ENCODE measurements around the gene SLC6A12. TPM values are rescaled to one million over a fixed set of nuclear protein-coding genes. Genes with fewer than 3 reads are reported as not detected.

The SLC6A12 gene
- total RNA-seq, 4 donors from 2014 or later = 1.7 to 7.9 TPM; not detected in 2

DNA sequence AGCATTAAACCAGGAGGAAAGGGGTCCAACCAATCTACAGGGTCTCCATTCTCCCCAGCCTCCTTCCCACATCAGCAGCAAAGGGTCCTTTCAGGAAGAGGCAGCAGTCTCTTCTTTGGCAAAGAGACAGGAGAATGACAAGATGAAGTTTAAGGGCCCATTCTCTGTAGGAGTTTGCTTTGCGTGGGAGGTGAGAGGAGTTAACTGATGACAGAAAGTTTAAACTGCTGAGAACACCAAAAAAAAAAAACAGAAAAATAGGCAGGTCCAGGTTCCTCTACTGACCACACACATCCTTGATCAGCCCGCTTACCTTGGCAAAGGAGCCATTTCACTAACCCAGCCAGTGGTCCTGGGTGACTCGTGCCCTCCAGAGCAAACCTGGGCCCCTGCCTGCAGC, 43.0 kb upstream of the SLC6A12 start:
- H3K4me1 ChIP-seq = no peaks in the 10 kb centered on the region
- DNase-seq = no peak
- H3K9me3 ChIP-seq = no peaks in the 10 kb centered on the region
- H3K27me3 ChIP-seq = no peaks in the 10 kb centered on the region
- no peaks in the 10 kb centered on the region for H3K36me3 ChIP-seq
- no peak for TF ChIP-seq POLR2A (IDR thresholded peaks at IDR 0.05)
- TF ChIP-seq, protein P1, sequence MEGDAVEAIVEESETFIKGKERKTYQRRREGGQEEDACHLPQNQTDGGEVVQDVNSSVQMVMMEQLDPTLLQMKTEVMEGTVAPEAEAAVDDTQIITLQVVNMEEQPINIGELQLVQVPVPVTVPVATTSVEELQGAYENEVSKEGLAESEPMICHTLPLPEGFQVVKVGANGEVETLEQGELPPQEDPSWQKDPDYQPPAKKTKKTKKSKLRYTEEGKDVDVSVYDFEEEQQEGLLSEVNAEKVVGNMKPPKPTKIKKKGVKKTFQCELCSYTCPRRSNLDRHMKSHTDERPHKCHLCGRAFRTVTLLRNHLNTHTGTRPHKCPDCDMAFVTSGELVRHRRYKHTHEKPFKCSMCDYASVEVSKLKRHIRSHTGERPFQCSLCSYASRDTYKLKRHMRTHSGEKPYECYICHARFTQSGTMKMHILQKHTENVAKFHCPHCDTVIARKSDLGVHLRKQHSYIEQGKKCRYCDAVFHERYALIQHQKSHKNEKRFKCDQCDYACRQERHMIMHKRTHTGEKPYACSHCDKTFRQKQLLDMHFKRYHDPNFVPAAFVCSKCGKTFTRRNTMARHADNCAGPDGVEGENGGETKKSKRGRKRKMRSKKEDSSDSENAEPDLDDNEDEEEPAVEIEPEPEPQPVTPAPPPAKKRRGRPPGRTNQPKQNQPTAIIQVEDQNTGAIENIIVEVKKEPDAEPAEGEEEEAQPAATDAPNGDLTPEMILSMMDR (IDR thresholded peaks at IDR 0.05) = no peak
- no peak overlapping the region for H3K27ac ChIP-seq
- no peak overlapping the region for H3K4me3 ChIP-seq

DNA sequence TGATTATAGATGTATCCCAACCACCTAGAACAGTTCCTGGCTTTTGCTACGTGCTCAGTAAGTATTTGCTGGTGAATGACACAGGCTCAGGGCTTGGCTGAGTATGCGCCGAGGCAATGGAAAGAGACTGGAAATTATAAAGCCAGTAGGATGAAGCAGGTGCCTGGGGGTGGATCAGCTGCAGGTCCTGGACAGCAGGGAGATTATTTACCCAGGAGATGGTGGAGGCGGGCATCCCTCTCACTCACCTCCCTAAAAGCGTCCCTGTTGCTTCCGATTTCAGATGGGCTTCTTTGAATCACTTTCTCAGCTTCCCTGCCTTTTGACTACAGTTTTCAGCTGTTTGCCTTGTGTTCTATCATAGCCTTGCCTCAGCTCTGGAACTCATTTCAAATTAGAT, 42.3 kb upstream of the SLC6A12 start:
- H3K4me1 ChIP-seq = no peaks in the 10 kb centered on the region
- H3K4me3 ChIP-seq = no peak overlapping the region
- no peak overlapping the region for H3K27ac ChIP-seq
- no peaks in the 10 kb centered on the region for H3K27me3 ChIP-seq
- H3K36me3 ChIP-seq = no peaks in the 10 kb centered on the region
- no peaks in the 10 kb centered on the region for H3K9me3 ChIP-seq
- no peak for DNase-seq
- TF ChIP-seq, protein P1 (IDR thresholded peaks at IDR 0.05) = no peak
- no peak for TF ChIP-seq POLR2A (IDR thresholded peaks at IDR 0.05)

DNA sequence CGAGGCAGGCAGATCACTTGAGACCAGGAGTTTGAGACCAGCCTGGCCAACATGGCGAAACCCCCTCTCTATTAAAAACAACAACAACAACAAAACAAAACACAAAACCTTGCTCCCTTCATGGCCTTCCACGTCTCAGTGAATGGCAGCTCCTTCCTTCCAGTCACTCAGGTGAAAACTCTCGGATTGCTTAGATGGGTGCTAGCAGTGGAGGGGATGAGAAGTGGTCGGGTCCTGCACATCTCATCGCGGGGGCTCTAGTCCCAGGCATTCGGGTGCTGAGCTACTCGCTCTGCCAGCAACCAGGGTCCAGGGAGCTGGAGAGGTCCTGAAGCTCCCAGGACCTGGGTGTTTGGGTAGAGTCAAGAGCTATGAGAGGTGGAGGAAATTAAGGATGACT, 41.0 kb upstream of the SLC6A12 start:
- TF ChIP-seq POLR2A (IDR thresholded peaks at IDR 0.05) = no peak
- TF ChIP-seq, protein P1 (IDR thresholded peaks at IDR 0.05) = no peak
- H3K4me1 ChIP-seq = no peaks in the 10 kb centered on the region
- H3K27me3 ChIP-seq = no peaks in the 10 kb centered on the region
- H3K27ac ChIP-seq = no peak overlapping the region
- no peak for DNase-seq
- no peaks in the 10 kb centered on the region for H3K9me3 ChIP-seq
- H3K36me3 ChIP-seq = no peaks in the 10 kb centered on the region
- no peak overlapping the region for H3K4me3 ChIP-seq

DNA sequence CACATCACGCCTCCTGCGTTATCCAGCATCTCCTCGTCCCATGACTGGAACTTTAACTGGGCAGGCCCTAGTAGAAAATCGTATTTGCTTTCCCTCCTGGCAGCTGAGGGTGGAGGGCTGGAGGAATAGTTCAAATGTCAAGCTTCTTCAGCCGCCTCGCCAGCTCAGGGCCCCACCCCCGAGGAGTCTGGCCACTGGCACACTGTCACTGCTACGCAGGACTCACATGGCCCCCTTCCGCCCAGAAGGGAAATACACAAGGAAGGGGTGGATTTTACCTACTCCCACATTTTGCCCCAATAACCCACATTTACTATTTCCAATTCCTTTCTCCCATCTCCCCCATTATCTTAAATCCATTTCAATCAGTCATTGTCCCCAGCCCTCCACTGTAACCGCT, 40.1 kb upstream of the SLC6A12 start:
- TF ChIP-seq, protein P1 (IDR thresholded peaks at IDR 0.05) = no peak
- TF ChIP-seq POLR2A (IDR thresholded peaks at IDR 0.05) = no peak
- Histone ChIP-seq H3K27me3 (no peaks in the 10 kb centered on the region), H3K9me3 (no peaks in the 10 kb centered on the region), H3K27ac (no peak overlapping the region), H3K4me1 (no peaks in the 10 kb centered on the region), H3K4me3 (no peak overlapping the region), H3K36me3 (no peaks in the 10 kb centered on the region)
- no peak for DNase-seq

DNA sequence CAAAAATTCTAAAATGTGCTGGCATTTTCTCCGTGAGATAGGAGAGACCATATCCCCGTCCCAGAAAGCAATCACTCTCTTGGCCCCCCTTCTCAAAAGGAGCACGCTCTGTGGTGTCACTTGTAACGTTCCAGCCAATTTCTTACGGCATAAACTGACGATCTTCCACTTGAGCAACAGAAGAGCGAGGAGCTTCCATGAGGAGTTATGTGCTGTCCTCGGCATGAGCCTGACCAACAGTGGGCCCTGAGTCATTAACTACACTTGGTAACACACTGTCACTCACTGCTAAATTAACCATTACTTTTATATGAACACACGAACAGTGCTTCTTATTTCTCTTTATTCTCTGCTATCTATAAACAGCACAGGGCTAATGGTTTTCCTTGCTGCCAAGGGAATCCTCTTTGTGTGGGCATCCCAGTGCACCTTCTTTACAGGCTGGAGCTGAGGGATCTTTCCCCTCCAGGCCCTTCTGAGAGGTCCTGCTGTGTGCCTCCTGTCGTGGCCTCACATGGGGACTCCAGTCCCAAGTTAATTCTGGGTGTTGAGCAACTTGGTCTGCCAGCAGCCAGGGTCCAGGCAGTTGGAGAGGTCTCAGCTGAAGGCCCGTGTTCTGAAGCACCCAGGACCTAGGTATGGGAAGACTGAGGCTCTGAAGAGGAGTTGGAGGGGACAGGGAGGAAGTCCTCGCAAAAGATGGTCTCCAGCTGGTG, 39.3 kb upstream of the SLC6A12 start:
- TF ChIP-seq, protein P1 (IDR thresholded peaks at IDR 0.05) = no peak
- Histone ChIP-seq H3K27ac (no peak overlapping the region), H3K27me3 (no peaks in the 10 kb centered on the region), H3K9me3 (no peaks in the 10 kb centered on the region), H3K4me3 (no peak overlapping the region), H3K4me1 (no peaks in the 10 kb centered on the region), H3K36me3 (no peaks in the 10 kb centered on the region)
- DNase-seq = no peak

DNA sequence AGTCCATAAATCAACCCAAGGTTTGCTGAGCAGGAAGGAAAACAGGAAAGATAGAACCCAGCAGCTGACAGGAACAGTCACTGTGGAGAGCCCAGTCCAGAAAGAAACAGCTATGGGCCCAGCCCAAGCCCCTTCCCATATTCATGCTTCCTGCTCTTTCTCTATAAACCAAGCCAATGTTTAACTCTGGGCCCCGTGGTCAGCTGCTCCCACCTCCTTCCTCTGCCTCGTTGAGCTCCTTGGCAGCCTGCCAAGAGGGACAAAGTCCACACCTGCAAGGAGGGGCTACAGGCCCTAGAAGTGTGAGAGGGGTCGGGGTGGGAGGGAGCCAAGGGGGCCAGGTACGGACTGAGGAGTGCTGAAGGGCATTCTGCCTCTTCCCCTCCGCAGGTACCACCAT, 38.7 kb upstream of the SLC6A12 start:
- no peak overlapping the region for H3K27ac ChIP-seq
- TF ChIP-seq, protein P1 (IDR thresholded peaks at IDR 0.05) = no peak
- no peak for TF ChIP-seq POLR2A (IDR thresholded peaks at IDR 0.05)
- no peak for DNase-seq

More for the DNA sequence above, 38.7 kb upstream of the SLC6A12 start:
- no peaks in the 10 kb centered on the region for H3K9me3 ChIP-seq
- H3K4me1 ChIP-seq = no peaks in the 10 kb centered on the region
- no peaks in the 10 kb centered on the region for H3K27me3 ChIP-seq
- no peak overlapping the region for H3K4me3 ChIP-seq
- no peaks in the 10 kb centered on the region for H3K36me3 ChIP-seq

Measured in Peyer's patch (tissue), 4 donors.